ENCODE data around the gene EPB41L5.
"Not testable (repeated sequence)": the region's sequence is repeated elsewhere in the genome, so short reads cannot be mapped to it uniquely, and the experiment has no call there.

The EPB41L5 gene

GRCh38 chr2:120032297-120032696 is 19.4 kb downstream of the EPB41L5 start:
- no peak for DNase-seq

DNA sequence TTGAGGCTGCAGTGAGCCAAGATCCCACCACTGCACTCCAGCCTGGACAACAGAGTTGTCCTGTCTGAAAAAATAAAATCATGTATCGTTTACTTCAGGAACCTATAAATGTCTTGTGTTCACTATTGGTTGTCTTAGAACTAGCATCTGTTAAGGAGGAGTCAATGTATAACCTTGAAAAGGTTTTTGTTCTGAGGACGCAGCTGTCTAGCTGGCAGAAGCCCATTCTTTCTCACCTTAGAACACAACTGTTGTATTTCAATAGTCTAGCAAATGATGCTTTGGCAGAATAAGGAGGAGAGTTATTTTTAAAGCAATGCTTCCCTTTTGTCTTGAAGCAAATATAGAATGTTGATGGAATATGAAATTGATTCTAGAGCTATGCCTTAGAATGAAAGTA is 21.1 kb downstream of the EPB41L5 start:
- no peak for DNase-seq

GRCh38 chr2:120034621-120035020 is 21.7 kb downstream of the EPB41L5 start:
- no peak for DNase-seq

- DNase-seq, result peak; percentile 14
Observed at GRCh38 chr2:120036145-120036544, 23.3 kb downstream of the EPB41L5 start.

DNA sequence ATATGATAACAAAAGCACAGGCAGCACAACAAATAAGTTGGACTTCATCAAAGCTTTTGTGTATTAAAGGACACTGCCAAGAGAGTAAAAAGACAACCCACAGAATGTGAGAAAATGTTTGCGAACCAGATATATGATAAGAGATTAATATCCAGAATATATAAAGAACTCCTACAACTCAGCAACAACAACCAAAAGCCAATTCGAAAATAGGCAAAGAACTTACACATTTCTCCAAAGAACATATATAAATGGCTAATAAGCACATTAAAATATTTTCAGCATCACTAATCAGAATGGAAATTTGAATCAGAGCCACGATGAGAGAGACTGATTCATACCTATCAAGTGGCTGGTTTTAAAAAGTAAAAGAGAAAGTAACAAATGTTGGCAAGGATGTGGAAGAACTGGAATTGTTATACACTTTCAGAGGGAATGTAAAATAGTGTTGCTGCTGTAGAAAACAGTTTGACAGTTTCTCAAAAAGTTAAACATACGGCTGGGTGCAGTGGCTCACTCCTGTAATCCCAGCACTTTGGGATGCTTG is 25.2 kb downstream of the EPB41L5 start:
- DNase-seq, result peak; percentile 12

DNA sequence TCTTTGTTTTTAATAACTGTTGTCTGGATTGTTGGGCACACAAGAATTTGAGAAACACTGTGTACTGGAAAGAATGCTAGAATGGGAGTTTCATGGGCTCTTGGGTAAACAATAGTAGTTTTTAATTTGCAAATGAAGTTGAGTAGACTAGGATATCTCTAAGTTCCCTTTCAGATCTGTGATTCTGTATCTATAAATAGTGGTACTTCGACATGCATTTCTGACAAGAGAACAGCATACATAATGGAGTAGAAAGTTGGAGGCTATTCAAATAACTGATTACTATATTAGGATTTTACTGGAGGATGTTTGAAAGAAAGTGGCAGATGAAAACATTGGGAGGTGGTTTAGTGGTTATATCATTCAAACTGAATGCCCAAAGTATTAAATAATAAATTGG is 29.5 kb downstream of the EPB41L5 start:
- no peak for DNase-seq

DNA sequence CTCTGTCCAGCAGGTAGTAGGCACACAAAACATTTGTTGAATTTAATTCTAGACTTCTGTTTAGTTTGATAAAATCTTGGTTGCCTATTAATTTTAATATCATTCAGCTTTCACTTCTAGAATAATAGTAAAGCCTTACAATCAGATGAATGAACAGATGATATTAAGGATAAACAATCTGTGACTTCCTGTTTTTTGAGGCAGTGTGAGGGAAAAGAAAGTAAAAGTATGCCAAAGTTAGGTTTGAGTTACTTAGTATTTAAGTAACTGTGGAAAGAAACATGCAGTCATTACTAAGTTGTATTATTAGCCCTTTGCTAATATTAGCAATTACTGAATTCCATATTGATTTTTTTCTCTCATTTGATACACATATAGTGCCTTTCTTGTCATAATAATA is 31.5 kb downstream of the EPB41L5 start:
- DNase-seq, result no peak

DNA sequence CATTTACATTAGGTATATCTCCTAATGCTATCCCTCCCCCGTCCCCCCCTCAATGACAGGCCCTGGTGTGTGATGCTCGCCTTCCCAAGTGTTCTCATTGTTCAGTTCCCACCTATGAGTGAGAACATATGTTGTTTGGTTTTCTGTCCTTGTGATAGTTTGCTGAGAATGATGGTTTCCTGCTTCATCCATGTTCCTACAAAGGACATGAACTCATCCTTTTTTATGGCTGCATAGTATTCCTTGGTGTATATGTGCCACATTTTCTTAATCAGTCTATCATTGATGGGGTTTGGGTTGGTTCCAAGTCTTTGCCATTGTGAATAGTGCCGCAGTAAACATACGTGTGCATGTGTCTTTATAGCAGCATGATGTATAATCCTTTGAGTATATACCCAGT is 32.9 kb downstream of the EPB41L5 start:
- not testable (repeated sequence) for DNase-seq

DNA sequence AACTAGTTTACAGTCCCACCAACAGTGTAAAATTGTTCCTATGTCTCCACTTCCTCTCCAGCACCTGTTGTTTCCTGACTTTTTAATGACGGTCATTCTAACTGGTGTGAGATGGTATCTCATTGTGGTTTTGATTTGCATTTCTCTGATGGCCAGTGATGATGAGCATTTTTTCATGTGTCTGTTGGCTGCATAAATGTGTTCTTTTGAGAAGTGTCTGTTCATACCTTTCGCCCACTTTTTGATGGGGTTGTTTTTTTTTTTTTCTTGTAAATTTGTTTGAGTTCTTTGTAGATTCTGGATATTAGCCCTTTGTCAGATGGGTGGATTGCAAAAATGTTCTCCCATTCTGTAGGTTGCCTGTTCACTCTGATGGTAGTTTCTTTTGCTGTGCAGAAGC is 33.4 kb downstream of the EPB41L5 start:
- not testable (repeated sequence) for DNase-seq

- DNase-seq, result peak; percentile 59
Observed at GRCh38 chr2:120052597-120052996, 39.7 kb downstream of the EPB41L5 start.

GRCh38 chr2:120053891-120054290 is 41.0 kb downstream of the EPB41L5 start:
- DNase-seq, result peak; percentile 23

DNA sequence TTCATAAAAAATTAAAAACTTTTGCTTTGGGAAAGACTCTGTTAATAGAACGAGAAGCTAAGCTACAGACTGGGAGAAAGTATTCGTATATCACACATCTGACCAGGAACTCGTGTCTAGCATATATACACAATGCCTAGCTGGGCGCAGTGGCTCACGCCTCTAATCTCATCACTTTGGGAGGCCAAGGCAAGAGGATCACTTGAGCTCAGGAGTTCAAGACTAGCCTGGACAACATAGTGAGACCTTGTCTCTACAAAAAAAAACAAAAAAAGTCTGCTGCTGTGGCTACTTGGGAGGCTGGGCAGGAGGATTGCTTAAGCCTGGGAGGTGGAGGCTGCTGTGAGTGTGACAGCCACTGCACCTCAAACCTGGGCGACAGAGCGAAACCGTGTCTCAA is 46.6 kb downstream of the EPB41L5 start:
- no peak for DNase-seq

DNA sequence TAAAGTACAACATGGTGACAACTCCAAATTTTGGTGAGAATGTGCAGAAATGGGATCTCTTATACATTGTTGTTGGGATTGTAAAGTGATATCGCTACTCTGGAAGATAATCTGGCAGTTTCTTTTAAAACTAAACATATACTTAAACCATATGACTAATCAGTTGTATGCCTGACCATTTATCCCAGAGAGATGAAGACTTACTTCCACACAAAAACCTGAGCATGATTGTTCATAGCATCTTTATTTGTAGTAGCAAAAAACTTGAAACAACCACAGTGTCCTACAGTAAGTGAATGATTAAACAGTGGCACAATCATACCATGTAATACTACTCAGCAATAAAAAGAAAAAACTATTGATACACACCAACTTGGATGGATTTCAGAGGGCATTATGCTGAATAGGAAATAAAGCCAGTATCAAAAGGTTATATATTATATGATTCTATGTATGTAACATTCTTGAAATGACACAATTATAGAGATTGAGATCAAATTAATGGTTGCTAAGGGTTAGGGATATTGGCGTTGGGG is 47.3 kb downstream of the EPB41L5 start:
- no peak for DNase-seq

- DNase-seq, result no peak
Observed at GRCh38 chr2:120064664-120065063, 51.8 kb downstream of the EPB41L5 start.

GRCh38 chr2:120066800-120067547 is 54.1 kb downstream of the EPB41L5 start:
- DNase-seq, result no peak

DNA sequence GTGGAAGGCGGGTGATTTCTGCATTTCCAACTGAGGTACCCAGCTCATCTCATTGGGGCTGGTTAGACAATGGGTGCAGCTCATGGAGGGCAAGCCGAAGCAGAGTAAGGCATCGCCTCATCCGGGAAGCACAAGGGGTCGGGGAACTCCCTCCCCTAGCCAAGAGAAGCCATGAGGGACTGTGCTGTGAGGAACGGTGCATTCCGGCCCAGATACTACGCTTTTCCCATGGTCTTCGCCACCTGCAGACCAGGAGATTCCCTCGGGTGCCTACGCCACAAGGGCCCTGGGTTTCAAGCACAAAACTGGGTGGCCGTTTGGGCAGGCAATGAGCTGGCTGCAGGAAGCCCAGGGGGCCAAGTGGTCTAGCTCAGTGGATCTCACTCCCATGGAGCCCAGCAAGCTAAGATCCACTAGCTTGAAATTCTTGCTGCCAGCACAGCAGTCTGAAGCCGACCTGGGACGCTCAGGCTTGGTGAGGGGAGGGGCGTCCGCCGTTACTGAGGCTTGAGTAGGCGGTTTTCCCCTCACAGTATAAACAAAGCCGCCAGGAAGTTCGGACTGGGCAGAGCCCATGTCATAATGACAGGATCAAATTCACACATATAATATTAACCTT is 55.3 kb downstream of the EPB41L5 start:
- DNase-seq, result not testable (repeated sequence)

DNA sequence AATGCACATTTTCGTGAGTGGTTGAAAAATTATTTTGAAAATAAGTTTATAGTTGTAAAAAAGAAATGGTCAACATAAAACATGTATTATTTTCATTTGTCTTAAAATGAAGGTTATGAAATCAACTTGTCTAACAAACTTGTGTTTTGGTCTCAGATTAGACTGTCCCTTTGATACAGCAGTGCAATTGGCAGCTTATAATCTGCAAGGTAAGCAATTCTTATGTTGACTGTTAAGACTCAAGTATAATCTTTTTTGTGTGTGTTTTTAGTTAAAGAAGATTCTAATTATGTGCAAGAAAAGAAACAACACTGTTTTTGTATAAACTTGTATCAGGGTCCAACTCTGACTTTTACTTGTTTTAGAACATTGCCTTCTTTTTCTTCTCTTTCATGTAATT is 62.7 kb downstream of the EPB41L5 start:
- no peak for DNase-seq

- DNase-seq, result no peak
Observed at GRCh38 chr2:120077896-120078295, 65.0 kb downstream of the EPB41L5 start.

DNA sequence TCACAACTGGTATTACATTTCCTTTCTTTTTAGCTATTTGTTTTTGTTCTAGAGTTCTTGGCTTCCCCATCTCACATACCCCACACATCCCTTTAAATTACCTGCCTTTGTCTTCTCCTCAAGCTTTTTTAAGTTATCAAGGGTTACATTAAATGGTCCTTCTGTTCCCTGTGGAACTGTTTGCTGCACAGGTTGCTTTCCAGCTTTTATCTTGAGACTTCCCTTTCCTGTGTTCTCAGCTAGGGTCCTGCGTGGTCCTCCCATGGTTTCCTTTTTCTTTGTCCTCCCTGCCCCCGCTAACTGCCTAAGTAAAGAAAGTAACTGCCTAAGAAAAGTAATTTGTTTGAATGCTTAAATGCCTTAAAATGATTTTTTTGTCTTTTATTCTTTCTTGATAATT is 66.8 kb downstream of the EPB41L5 start:
- no peak for DNase-seq

DNA sequence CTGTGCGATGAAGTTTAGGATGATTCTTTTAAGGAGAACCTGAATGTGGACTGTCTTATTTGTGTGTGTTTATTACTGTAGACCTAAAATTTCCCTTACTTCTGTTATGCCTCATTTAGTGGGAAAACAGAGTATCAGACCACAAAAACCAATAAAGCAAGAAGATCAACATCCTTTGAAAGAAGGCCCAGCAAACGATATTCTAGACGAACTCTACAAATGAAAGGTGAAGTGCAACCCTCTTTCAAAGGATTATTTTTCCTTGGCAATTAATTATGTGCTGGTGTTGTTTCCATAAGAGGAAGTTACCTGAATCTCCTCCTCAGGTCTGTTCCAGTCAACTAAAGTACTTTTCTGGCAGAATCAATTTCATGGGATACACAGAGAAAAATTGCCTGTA is 78.6 kb downstream of the EPB41L5 start:
- DNase-seq, result no peak

DNA sequence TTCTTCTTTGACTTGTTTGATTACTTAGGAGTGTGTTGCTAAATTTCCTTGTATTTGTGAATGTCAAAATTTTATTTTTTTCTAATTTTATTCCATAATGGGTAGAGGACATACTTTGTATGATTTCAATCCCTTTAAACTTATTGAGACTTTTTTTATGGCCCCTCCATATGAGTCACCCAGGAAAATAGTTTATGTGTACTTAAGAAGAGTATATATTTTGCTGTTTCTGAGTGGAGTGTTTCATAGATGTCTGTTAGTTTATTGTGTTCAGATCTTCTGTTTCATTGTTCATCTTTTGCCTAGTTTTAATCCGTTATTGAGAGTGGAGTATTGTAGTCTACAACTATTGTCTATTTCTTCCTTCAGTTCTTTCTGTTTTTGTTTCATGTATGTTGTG is 81.9 kb downstream of the EPB41L5 start:
- DNase-seq, result no peak

DNA sequence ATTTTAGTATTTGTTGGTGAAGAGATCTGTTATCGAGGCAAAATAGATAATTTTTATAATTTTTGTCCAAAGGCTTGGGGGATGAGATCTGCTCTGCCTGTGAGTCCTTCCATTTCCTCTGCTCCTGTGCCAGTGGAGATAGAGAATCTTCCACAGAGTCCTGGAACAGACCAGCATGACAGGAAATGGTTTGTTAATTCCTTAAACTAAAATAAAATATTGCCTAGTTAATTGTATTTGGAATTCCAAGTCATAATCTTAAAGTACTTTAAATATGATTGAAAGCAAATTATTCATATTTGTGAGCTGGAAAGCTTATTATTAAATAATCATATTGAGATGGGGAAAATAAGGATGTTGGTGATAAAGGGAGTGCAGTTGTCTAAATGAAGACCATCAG is 87.8 kb downstream of the EPB41L5 start:
- no peak for DNase-seq

GRCh38 chr2:120103723-120104467 is 91.0 kb downstream of the EPB41L5 start:
- DNase-seq, result peak; percentile 98
